ENCODE measurements around the gene SERPINA1.

SERPINA1 gene

GRCh38 chr14:94381149-94382030 is 7.0 kb downstream of the SERPINA1 start:
- no peak overlapping the region for H3K27ac ChIP-seq
- TF ChIP-seq CTCF (IDR thresholded peaks at IDR 0.05) (no peak), ZFX (IDR thresholded peaks at IDR 0.05; ENCODE audit: borderline replicate concordance) (no peak)

GRCh38 chr14:94380225-94381148 is 7.9 kb downstream of the SERPINA1 start:
- no peak overlapping the region for H3K27ac ChIP-seq
- no peak for TF ChIP-seq CTCF (IDR thresholded peaks at IDR 0.05)
- TF ChIP-seq ZFX (IDR thresholded peaks at IDR 0.05; ENCODE audit: borderline replicate concordance) = no peak

- TF ChIP-seq CTCF (IDR thresholded peaks at IDR 0.05) = no peak
- TF ChIP-seq ZFX (IDR thresholded peaks at IDR 0.05; ENCODE audit: borderline replicate concordance) = no peak
These were observed 8.8 kb downstream of the SERPINA1 start for GRCh38 chr14:94379291-94380224.

GRCh38 chr14:94378527-94379290 is 9.7 kb downstream of the SERPINA1 start:
- no peak for TF ChIP-seq CTCF (IDR thresholded peaks at IDR 0.05)
- TF ChIP-seq ZFX (IDR thresholded peaks at IDR 0.05; ENCODE audit: borderline replicate concordance) = no peak
- H3K27ac ChIP-seq = no peak overlapping the region

More at GRCh38 chr14:94379291-94380224, 8.8 kb downstream of the SERPINA1 start:
- no peak overlapping the region for H3K27ac ChIP-seq

GRCh38 chr14:94377866-94378470 is 10.4 kb downstream of the SERPINA1 start:
- TF ChIP-seq ZFX (IDR thresholded peaks at IDR 0.05; ENCODE audit: borderline replicate concordance) (no peak), CTCF (IDR thresholded peaks at IDR 0.05) (no peak)
- H3K27ac ChIP-seq = no peak overlapping the region
